Ishikawa (cell line): ENCODE measurements around the gene OSBPL6.

Source experiments
- CEBPB ChIP-seq: IDR thresholded peaks from 2 replicates; pipeline ENCODE4 v1.6.1; 2012
- CREB1 ChIP-seq: IDR thresholded peaks from 2 replicates; pipeline ENCODE4 v1.6.1; 2012; ENCODE audit warnings: low read depth
- EGR1 ChIP-seq: IDR thresholded peaks from 2 replicates; pipeline ENCODE4 v1.6.1; 2012
- EP300 ChIP-seq: IDR thresholded peaks from 2 replicates; pipeline ENCODE4 v1.6.1; 2012; ENCODE audit warnings: borderline replicate concordance
- FOXM1 ChIP-seq: IDR thresholded peaks from 2 replicates; pipeline ENCODE4 v1.6.1; 2012; ENCODE audit warnings: low read depth, borderline replicate concordance
- MAX ChIP-seq: IDR thresholded peaks from 2 replicates; pipeline ENCODE4 v1.6.1; 2012
- NFIC ChIP-seq: IDR thresholded peaks from 2 replicates; pipeline ENCODE4 v1.6.1; 2012
- RAD21 ChIP-seq: IDR thresholded peaks from 2 replicates; pipeline ENCODE4 v1.6.1; 2012; ENCODE audit warnings: low read depth
- REST ChIP-seq: IDR thresholded peaks from 2 replicates; pipeline ENCODE4 v1.6.1; 2012; ENCODE audit warnings: low read depth, mild to moderate bottlenecking
- TAF1 ChIP-seq: IDR thresholded peaks from 2 replicates; pipeline ENCODE4 v1.6.1; 2012; ENCODE audit warnings: low read depth, mild to moderate bottlenecking
- TCF12 ChIP-seq: IDR thresholded peaks from 2 replicates; pipeline ENCODE4 v1.6.1; 2012; ENCODE audit warnings: low read depth
- TEAD4 ChIP-seq: IDR thresholded peaks from 2 replicates; pipeline ENCODE4 v1.6.1; 2012
- USF1 ChIP-seq: IDR thresholded peaks from 2 replicates; pipeline ENCODE4 v1.6.1; 2012
- YY1 ChIP-seq: IDR thresholded peaks from 2 replicates; pipeline ENCODE4 v1.6.1; 2012; ENCODE audit warnings: low read depth
- ZBTB7A ChIP-seq: IDR thresholded peaks from 2 replicates; pipeline ENCODE4 v1.6.1; 2012; ENCODE audit warnings: low read depth

The OSBPL6 gene

GRCh38 chr2:178157574-178157973, 36.7 kb upstream of the OSBPL6 start:
- no peak for TF ChIP-seq REST
- TF ChIP-seq FOXM1 = no peak
- no peak for TF ChIP-seq TAF1
- no peak for TF ChIP-seq CEBPB
- no peak for TF ChIP-seq ZBTB7A
- TF ChIP-seq YY1 = no peak
- TF ChIP-seq USF1 = no peak
- TF ChIP-seq MAX = no peak
- TF ChIP-seq TEAD4 = no peak
- no peak for TF ChIP-seq EGR1
- TF ChIP-seq TCF12 = no peak

- TF ChIP-seq CEBPB (no peak), ZBTB7A (no peak), MAX (no peak), EP300 (no peak), FOXM1 (no peak), NFIC (no peak), USF1 (no peak), RAD21 (no peak), REST (no peak), TEAD4 (no peak), YY1 (no peak), CREB1 (no peak), EGR1 (no peak), TAF1 (no peak), TCF12 (no peak)
These were observed 34.3 kb upstream of the OSBPL6 start for GRCh38 chr2:178159966-178160365.

- TF ChIP-seq EP300 = no peak
- TF ChIP-seq ZBTB7A = no peak
- no peak for TF ChIP-seq CEBPB
- TF ChIP-seq TCF12 = no peak
- no peak for TF ChIP-seq YY1
- no peak for TF ChIP-seq TEAD4
- TF ChIP-seq REST = no peak
- no peak for TF ChIP-seq USF1
- TF ChIP-seq FOXM1 = no peak
- TF ChIP-seq NFIC = no peak
- TF ChIP-seq CREB1 = no peak
- no peak for TF ChIP-seq TAF1
- TF ChIP-seq RAD21 = no peak
- TF ChIP-seq MAX = no peak
- TF ChIP-seq EGR1 = no peak
These were observed 33.7 kb upstream of the OSBPL6 start for GRCh38 chr2:178160601-178161000.

- no peak for TF ChIP-seq EGR1
- no peak for TF ChIP-seq RAD21
- TF ChIP-seq USF1 = no peak
- no peak for TF ChIP-seq NFIC
- TF ChIP-seq TCF12 = no peak
- TF ChIP-seq CREB1 = no peak
- TF ChIP-seq MAX = no peak
- no peak for TF ChIP-seq ZBTB7A
- TF ChIP-seq EP300 = no peak
- no peak for TF ChIP-seq FOXM1
- TF ChIP-seq REST = no peak
- no peak for TF ChIP-seq TEAD4
- TF ChIP-seq TAF1 = no peak
- TF ChIP-seq CEBPB = no peak
These were observed 30.9 kb upstream of the OSBPL6 start for GRCh38 chr2:178163395-178163794.
